Left forelimb (tissue), 1 donor: Measurements from ENCODE around the gene CACNA2D3.

Source experiments
- DNase-seq: peaks from one replicate; pipeline ENCODE4 v3.0.0-alpha.2; 2018; ENCODE audit warnings: low spot score

CACNA2D3 gene

DNA sequence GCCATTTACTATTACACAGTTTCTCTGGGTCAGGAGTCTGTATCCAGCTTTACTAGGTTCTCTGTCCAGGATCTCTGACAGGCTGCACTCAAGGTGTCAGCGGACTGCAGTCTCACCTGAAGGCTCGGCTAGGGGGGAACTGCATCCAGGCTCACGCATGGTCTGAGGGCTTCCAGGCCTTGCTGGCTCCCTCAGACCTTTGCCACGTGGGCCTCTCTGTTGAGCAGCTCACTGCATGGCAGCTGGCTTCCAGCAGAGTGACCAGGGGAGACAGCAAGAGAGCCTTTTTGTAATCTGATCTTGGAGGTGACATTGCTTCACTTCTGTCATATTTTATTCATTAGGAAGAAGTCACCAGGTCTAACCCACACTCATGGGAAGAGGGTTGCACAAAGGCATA is 152.3 kb downstream of the CACNA2D3 start:
- DNase-seq: no peak

DNA sequence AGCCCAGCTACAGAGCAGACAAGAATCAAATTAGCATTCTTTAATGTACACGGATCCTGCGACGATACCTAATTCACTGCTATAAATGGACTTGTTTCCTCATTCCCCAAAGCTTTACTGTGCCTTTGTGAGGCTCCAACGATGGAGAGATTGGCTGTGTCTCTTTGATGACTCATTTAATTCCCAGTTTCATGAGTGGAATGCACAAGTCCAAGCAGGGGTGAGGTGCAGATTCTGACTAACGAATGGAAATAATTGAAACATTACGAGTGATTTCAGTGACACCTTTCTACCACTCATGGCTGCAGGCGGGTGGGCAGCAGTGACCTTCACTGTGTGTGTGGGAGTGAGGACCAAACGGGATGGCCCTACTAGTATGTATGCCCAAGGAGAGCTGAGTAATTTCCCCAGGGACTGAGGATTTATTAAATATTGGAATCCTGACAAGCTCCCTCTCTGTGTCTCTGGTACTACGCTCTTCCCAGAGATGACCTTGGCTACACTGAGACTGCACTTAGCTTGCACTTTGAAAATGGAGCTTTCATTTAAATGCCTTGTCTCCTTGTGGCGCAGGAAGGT is 156.7 kb downstream of the CACNA2D3 start:
- no peak for DNase-seq

- DNase-seq: no peak
Observed at GRCh38 chr3:54283470-54283869, 161.1 kb downstream of the CACNA2D3 start.

DNA sequence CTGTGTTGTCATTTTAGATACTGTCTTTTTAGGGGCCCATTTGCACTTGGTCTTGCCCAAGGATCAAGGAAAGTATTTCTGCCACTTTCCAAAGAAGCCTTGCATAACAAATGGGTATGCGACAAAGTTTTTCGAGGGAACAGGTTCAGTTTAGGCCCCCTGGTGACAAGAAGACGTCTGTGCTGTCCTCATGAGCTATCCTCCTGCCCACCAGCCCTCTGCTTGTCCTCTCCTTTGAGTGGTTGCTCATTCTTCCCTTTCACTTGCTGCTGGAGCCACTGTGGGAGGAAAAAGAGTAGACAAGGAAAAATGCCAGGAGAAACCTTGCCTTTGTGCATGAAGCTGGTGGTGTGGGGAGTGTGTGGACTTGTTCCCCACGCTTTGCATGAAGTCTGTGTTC is 171.9 kb downstream of the CACNA2D3 start:
- no peak for DNase-seq

- no peak for DNase-seq
Observed at GRCh38 chr3:54296531-54296930, 174.2 kb downstream of the CACNA2D3 start.

GRCh38 chr3:54299169-54299935 is 177.0 kb downstream of the CACNA2D3 start:
- DNase-seq: no peak

DNA sequence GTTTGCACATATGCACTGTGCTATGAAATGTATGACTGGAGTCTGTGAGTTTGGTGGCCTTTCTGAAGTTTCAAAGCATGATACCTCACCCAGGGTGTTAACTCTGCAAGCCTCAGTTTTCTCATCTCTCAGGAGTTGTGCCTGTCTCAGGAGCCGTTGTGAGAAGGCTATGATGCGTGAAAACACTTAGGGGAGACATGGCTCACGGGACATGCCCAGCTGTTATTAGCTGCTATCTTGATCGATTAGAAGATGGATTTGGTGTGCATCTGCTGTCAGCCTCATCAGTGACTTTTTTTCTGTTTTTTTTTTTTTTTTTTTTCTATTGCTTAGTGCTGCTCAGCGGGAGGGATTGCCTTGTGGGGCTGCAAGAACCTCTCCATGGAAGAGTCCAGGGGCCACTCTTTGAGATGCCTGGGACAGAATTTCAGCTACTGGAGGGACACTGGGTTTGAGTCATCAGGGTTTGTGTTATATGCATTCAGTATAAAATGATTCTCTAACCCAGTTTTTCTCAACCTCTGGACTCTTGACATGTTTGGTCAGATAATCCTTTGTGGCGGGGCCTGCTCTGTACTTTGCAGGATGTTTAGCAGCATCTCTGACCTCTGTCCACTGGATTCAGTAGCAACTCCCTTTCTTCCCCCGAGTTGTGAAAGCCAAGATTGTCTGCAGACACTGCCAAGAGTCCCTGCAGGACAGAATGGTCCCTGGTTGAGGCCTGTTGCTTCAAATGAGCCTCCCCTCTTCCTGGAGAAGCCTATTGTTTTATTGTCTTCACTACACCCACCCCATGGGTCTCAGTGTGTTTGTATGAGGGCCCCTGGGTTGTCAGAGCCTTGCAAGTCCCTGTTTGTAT is 181.4 kb downstream of the CACNA2D3 start:
- no peak for DNase-seq

DNA sequence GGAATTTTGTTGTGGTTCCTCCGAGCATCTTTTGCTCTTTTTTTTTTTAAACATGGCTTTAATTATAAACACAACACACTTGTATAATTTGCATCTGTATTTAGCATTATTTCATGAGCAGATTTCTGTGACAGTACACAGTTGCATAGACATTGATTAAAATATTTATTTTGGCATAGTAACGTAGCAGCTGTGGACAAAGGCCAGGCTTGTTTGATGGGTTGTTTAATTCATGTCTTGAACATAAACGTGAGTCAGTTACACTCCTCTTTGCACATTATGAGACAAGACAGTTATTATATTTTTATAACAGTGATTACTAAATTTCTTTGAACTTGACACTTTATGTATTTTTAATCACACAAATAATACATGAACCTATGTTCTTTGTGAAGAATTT is 182.5 kb downstream of the CACNA2D3 start:
- DNase-seq: no peak

GRCh38 chr3:54305409-54306099 is 183.2 kb downstream of the CACNA2D3 start:
- DNase-seq: no peak

GRCh38 chr3:54307566-54308180 is 185.3 kb downstream of the CACNA2D3 start:
- no peak for DNase-seq

- no peak for DNase-seq
Observed at GRCh38 chr3:54309601-54310000, 187.2 kb downstream of the CACNA2D3 start.

DNA sequence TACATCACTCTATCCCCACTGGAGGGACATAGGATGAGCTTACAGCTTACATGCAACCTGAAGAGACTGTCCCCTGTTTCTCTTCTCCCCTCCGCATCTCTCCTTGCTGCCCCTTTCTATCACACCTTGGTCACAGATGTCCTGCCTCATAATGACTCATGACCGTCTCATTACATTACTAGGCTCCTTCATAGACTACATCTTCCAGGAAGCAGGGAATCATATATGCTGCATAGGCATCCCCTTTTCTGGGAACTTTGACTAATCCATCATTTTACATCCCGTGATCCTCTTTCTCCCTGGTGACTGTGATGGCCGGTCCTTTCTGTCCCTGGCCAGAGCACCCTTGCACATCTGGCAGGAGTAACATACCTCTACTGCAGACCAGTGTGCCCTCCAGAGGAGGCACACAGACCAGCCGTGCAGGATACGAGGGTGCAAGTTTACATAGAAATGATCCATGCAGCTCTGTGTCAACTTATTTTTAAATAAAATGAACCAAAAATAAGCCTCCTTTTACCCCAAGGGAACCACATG is 188.9 kb downstream of the CACNA2D3 start:
- DNase-seq: no peak

DNA sequence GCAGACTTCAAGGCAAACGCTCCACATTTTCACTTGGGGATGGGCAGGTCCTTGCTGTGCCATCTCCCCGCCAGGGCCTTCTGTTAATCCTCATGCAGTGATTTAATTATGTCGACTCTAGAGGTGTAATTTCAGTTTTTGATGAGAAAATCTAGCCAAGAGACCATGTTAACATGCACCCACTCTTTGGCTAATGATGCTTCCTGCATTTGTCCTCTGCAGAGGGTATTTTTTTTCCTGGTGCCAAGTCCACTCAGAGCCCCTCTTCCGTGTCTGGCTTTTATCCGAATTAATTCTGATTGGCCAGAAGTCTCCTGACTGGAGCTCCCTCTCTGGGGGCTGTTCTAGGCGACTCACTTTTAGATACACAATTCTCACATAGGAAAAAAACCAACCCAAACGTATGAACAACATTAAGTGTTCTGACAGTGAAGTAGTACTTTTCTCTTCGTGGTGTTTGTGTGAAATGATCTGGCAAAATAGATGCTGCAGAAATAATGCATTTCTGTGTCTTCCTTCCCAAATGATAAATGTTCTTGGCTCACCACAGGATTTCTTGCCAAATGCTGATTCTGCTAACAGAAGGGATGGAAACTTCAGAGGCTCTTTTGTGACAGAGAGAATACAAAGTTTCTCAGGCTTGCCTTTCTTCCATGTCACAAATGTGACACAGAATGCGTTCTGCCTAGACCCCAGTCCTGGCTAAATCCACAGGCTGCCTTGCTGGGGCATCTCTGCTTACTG is 190.0 kb downstream of the CACNA2D3 start:
- DNase-seq: no peak

GRCh38 chr3:54313418-54313817 is 191.1 kb downstream of the CACNA2D3 start:
- DNase-seq: no peak

- no peak for DNase-seq
Observed at GRCh38 chr3:54321520-54321919, 199.2 kb downstream of the CACNA2D3 start.

- DNase-seq: no peak
Observed at GRCh38 chr3:54322354-54322753, 200.0 kb downstream of the CACNA2D3 start.

GRCh38 chr3:54324103-54324502 is 201.8 kb downstream of the CACNA2D3 start:
- no peak for DNase-seq

DNA sequence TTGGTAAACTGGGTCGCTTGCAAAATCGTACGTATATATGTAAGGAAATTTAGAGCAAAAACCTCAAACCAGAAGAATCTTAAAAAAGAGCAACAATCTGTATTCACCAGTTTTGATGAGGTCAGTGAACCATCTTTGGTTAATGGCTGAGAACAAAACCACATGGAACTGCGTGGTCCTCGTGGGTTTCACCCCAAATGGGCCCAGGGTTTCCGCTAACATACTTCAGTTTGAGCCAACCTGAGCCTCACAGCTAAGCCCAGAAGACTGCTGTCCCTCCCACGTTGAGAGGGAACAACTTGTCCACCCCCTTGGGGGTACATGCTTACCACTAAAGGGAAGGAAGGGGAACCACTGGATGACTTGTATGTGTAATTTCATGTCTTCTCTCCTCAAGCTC is 204.6 kb downstream of the CACNA2D3 start:
- no peak for DNase-seq

GRCh38 chr3:54331341-54331740 is 209.0 kb downstream of the CACNA2D3 start:
- no peak for DNase-seq

GRCh38 chr3:54337846-54338245 is 215.5 kb downstream of the CACNA2D3 start:
- DNase-seq: no peak

GRCh38 chr3:54339608-54340007 is 217.3 kb downstream of the CACNA2D3 start:
- no peak for DNase-seq
